ENCODE measurements around the gene SECTM1.

GRCh38 chr17:82338858-82339633 lies 5.5 kb upstream of the SECTM1 start:
- TF ChIP-seq EZH2 (IDR thresholded peaks at IDR 0.05; ENCODE audit: insufficient read depth, poor library complexity, severe bottlenecking) (no peak), EZH2phosphoT487 (IDR thresholded peaks at IDR 0.05; ENCODE audit: insufficient read depth, low read depth) (no peak)

Data from GM23248 (cell line).